Activated T-helper 1 cell treated with anti-CD3 and anti-CD28 coated beads, Interleukin-12 subunit alpha, Interleukin-12 subunit beta, Interleukin-2, Interleukin-4 antibody, amounts not matched to agents 30 ng/mL and 10 ng/mL and 1 ng/mL, durations not matched to agents 14 hours and 24 hours and 36 hours (primary cell): ENCODE data around the gene SGIP1. TPM values are rescaled to one million over a fixed set of nuclear protein-coding genes. Genes with fewer than 3 reads are reported as not detected.

Experiments used
- DNase-seq: peaks from one replicate; pipeline ENCODE4 v3.0.0; 2021; ENCODE audit warnings: low spot score
- H3K27ac Mint-ChIP-seq: one replicate; pipeline ENCODE4 v1.8.0; 2021; ENCODE audit warnings: mild to moderate bottlenecking, mixed read lengths
- H3K27me3 Mint-ChIP-seq: one replicate; pipeline ENCODE4 v1.8.0; 2022; ENCODE audit warnings: mild to moderate bottlenecking, moderate library complexity, mixed read lengths; ENCODE audit not compliant: insufficient read depth
- H3K36me3 Mint-ChIP-seq: one replicate; pipeline ENCODE4 v1.8.0; 2021; ENCODE audit warnings: low read depth, mixed read lengths
- H3K4me1 Mint-ChIP-seq: one replicate; pipeline ENCODE4 v1.8.0; 2021; ENCODE audit warnings: low read depth, mixed read lengths
- H3K4me3 Mint-ChIP-seq: one replicate; pipeline ENCODE4 v1.8.0; 2021; ENCODE audit warnings: mild to moderate bottlenecking, moderate library complexity, mixed read lengths
- H3K9me3 Mint-ChIP-seq: one replicate; pipeline ENCODE4 v1.8.0; 2021; ENCODE audit warnings: mixed read lengths
- intact Hi-C: fragments of 100-400 bp; cut with micrococcal nuclease; formaldehyde crosslinking; loops from one replicate; pipeline ENCODE4 v1.15.1; 2024
- total RNA-seq: library from RNA; stranded (reverse); gene quantifications from 2 replicates; pipeline ENCODE4 v1.2.3, GENCODE V29; 2022

SGIP1 gene
- total RNA-seq, 1 donor from 2014 or later, result not detected

DNA sequence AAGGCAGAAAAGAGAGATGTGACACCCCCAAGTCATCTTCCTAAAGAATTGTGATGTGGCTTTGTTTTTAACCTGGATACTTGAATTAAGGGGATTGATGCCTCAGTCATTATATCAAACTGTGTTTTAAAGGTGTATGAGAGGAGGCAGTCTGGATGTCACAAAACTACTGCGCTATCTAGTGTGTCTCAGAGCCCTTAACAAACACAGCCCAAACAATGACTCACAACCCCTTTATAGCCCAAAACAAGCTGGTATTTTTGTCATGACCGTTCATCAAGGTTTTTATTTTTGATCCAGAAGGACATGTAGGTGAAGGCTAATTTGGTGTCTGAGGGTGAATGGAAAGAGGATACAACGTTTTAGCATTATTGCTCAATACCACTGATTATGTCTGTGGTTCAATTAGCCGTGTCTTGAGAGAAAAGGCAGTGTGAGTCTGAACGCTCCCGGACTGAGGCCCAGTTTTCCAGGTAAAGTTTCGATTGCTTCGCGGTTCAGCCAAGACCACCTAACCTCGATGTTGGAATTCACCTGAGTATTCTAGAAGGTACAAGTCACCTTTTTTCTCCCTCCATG, 71.6 kb downstream of the SGIP1 start:
- Mint-ChIP-seq H3K4me3 (no peak overlapping the region), H3K4me1 (no peaks in the 10 kb centered on the region), H3K36me3 (no peaks in the 10 kb centered on the region), H3K9me3 (no peaks in the 10 kb centered on the region), H3K27ac (no peak overlapping the region), H3K27me3 (peaks cover 5% of the 10 kb centered on the region)
- intact Hi-C loops, result no loop called here
- DNase-seq, result no peak

DNA sequence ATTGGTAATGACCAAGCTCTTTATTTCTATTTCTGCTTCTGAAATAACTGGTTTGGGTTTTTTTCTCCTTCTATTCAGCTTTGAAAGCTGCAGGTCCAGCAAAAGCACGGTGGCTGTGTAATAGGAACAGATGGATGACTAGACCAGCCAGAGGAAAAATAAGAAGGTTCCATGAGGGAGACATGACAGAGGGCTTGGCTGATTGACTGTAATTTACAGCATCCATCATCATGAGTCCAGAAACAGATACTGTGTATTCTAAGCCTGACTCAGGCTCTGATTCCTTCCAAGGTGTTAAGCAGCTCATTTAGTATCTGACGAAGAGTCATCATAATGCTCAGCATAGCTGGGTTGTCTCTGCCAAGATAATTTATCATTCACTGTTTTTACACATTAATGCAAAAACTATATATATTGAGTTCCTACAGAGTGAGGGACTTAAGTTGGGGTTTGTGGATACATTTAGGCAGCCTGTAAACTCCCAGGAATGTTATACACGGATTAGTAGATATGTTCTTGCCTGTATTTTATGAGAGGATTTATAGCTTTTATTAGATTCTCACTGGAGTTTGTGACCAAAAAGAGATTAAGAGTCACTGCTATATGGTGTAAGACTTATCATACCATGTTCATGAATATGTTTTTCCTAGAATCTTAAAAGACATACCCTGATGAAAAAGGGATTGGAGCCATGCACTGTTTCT, 72.6 kb downstream of the SGIP1 start:
- Mint-ChIP-seq H3K27ac (no peak overlapping the region), H3K4me1 (no peaks in the 10 kb centered on the region), H3K27me3 (peaks cover 9% of the 10 kb centered on the region), H3K4me3 (no peak overlapping the region), H3K36me3 (no peaks in the 10 kb centered on the region), H3K9me3 (no peaks in the 10 kb centered on the region)
- intact Hi-C loops, result no loop called here
- no peak for DNase-seq

DNA sequence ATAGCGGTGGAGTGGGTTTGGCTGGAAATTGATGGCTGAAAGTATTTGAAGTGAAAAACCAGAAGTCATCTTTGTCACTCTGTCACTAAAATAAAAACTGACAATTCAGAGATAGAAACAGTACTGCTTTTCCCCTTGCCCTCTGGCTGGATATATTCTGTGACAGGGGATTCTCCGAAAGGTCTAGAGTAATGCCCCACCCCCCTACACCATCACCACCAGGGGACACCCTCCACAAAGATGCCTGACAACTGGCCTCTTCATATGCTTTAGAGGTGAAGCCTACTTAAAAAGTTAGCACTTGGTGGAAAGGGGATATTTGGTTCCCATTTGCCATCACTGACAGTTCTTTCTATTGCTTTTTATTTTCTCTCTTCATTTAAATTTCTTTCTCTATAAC, 73.5 kb downstream of the SGIP1 start:
- Mint-ChIP-seq H3K36me3 (no peaks in the 10 kb centered on the region), H3K27ac (no peak overlapping the region), H3K4me3 (no peak overlapping the region), H3K27me3 (peaks cover 7% of the 10 kb centered on the region), H3K9me3 (no peaks in the 10 kb centered on the region), H3K4me1 (no peaks in the 10 kb centered on the region)
- intact Hi-C loops, result no loop called here
- DNase-seq, result no peak

DNA sequence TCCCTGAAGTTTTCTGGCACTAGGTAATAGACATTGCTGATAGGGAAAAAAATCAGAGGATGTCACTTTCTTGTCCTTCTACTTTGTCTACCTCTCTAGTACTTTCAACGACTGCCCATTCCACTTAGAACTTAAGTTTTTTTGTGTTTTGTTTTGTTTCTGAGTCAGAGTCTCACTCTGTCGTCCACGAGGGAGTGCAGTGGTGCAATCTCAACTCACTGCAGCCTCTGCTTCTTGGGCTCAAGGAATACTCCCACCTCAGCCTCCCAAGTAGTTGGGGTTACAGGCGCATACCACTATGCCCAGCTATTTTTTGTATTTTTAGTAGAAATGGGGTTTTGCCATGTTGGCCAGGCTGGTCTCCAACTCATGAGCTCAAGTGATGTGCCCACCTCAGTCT, 79.2 kb downstream of the SGIP1 start:
- Mint-ChIP-seq H3K27me3 (peaks cover 9% of the 10 kb centered on the region), H3K36me3 (no peaks in the 10 kb centered on the region), H3K4me1 (no peaks in the 10 kb centered on the region), H3K9me3 (no peaks in the 10 kb centered on the region), H3K27ac (no peak overlapping the region), H3K4me3 (no peak overlapping the region)
- intact Hi-C loops, result no loop called here
- DNase-seq, result no peak

DNA sequence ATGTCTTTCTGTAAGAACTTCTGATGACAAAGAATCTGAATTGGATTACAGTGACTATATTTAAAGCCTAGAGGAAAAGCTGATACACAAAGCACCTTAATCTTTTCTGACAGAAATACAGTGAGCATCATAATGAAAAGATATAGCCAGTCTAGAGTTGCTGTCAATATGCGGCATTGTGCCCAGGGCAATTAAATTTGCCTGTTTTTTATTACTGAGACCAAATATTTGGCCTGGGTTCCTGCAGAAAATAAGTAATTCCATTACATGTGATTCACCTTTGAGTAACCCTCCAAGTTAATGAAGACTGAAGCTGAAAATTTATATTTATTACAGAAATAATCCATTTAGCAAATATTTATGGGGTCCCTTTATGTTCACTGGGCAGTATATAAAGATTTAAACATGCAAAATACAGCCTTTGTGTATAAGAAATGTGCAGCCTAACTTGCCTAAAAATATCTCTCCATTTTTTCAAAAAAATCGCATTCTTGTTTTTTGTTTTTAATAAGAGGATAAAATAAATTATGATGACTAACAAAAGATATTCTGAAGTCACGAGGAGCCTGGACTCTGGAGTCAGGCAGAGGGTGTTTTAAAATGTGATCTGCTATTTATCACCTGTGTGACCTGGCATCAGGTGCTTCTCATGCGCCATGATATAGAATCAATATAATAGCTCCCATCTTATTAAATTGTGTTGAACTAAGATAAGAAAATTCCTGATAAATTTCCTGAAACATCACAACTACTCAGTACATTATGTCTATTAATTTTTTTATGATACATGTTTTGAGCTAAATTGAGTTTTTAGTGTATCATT, 83.6 kb downstream of the SGIP1 start:
- Mint-ChIP-seq H3K9me3 (peaks cover 2% of the 10 kb centered on the region), H3K36me3 (no peaks in the 10 kb centered on the region), H3K27ac (no peak overlapping the region), H3K4me1 (no peaks in the 10 kb centered on the region), H3K27me3 (peaks cover 2% of the 10 kb centered on the region), H3K4me3 (no peak overlapping the region)
- no peak for DNase-seq
- intact Hi-C loops, result no loop called here

DNA sequence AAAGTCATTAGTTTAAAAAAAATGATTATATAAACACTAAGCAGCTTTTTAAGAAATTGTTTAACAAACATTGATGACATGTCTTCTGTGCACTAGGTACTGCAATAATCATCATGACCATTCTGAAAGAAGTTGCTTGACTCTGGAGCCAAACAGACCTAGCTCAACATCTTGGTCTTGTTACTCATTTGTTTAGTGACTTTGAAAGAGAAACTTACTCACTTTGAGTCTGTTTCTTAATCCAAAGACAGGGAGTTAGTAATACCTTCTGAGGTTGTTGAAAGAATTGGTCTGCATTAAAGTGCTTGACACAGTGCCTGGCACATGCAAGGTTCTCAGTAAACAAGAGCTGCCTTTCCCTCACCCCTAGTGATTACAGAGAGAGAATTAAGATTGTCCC, 84.4 kb downstream of the SGIP1 start:
- intact Hi-C loops, result no loop called here
- no peak overlapping the region for H3K4me3 Mint-ChIP-seq
- DNase-seq, result no peak
- H3K27ac Mint-ChIP-seq, result no peak overlapping the region
- no peaks in the 10 kb centered on the region for H3K27me3 Mint-ChIP-seq
- H3K4me1 Mint-ChIP-seq, result no peaks in the 10 kb centered on the region
- no peaks in the 10 kb centered on the region for H3K36me3 Mint-ChIP-seq
- H3K9me3 Mint-ChIP-seq, result peaks cover 2% of the 10 kb centered on the region

DNA sequence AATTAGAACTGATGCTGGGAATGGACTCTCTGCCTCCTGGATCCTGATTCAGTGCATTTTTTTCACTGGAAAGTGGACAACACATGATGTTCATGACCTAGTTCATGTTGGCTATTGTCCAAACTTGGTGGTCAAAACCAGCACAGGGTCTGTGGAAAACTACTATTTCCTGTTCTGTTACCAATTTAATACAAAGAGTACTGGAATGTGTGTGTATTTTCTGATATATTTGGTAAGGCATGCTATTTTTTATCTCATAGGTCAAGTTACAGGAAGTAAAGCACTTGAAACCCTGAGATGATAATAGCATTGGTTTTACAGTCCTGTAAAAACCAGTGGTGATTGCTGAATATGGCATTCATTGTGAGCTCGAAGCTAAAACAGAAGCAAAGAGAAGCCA, 89.9 kb downstream of the SGIP1 start:
- H3K36me3 Mint-ChIP-seq, result no peaks in the 10 kb centered on the region
- peaks cover 5% of the 10 kb centered on the region for H3K4me1 Mint-ChIP-seq
- H3K4me3 Mint-ChIP-seq, result no peak overlapping the region
- intact Hi-C loops, result loop anchor here (10.0 kb wide), 1 partner anchor 379 kb away; no protein-coding TSS in a partner anchor
- H3K27me3 Mint-ChIP-seq, result no peaks in the 10 kb centered on the region
- DNase-seq, result no peak
- peak overlapping the region; percentile 24 for H3K27ac Mint-ChIP-seq
- peaks cover 2% of the 10 kb centered on the region for H3K9me3 Mint-ChIP-seq

DNA sequence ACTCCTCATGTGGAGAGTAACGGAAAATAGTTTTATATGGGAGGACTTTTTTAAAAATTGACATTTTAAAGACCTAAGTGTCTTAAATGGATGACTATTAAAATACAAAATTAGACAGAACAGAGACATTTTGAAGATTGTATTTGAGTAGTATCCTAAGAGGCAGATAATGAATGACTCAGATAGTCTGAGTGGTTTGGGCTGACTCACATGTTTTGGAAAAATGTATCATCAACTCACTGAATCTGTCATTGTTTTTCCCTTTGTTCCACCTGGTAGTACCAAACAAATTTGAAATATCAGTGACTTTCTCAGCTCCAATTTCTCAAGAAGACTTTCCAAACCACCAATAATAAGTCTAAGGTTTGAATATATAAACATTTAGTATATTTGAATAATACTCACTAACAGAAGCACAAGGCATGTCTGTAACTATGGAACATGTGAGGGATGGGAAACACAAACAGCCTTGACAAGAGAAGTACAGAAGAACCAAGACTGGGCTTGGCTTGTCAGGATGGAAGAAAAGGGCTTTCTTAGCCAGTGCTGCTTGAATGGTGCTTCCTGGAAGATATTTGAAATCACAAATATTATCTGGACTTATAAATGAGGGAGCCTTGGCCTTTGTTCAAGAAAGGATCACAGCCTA, 90.6 kb downstream of the SGIP1 start:
- Mint-ChIP-seq H3K4me1 (peaks cover 5% of the 10 kb centered on the region), H3K9me3 (peaks cover 2% of the 10 kb centered on the region), H3K36me3 (no peaks in the 10 kb centered on the region), H3K27ac (peak overlapping the region; percentile 66), H3K4me3 (no peak overlapping the region), H3K27me3 (no peaks in the 10 kb centered on the region)
- intact Hi-C loops, result loop anchor here (10.0 kb wide), 1 partner anchor 380 kb away; no protein-coding TSS in a partner anchor
- no peak for DNase-seq

DNA sequence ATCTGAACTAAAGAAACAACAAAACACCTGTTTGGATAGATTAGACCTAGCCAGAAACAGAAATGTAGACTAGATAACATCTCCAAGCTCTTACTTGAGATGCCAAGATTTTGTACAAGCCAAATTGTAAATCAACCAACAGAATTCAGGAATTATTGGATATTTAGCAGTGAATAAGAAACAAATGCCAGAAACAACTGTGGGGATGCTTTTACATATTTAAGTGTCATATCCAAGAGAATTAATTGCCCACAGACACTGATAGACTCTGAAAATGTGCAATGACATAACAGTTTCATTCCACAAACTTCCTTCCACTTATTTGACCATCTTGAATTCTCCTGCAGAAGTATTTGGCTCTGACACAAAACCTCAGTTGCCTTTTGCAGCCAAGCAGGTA, 92.3 kb downstream of the SGIP1 start:
- intact Hi-C loops, result loop anchor here (10.0 kb wide), 1 partner anchor 381 kb away; no protein-coding TSS in a partner anchor
- H3K27me3 Mint-ChIP-seq, result no peaks in the 10 kb centered on the region
- no peaks in the 10 kb centered on the region for H3K9me3 Mint-ChIP-seq
- peaks cover 5% of the 10 kb centered on the region for H3K4me1 Mint-ChIP-seq
- DNase-seq, result no peak
- no peaks in the 10 kb centered on the region for H3K36me3 Mint-ChIP-seq
- no peak overlapping the region for H3K4me3 Mint-ChIP-seq
- no peak overlapping the region for H3K27ac Mint-ChIP-seq

DNA sequence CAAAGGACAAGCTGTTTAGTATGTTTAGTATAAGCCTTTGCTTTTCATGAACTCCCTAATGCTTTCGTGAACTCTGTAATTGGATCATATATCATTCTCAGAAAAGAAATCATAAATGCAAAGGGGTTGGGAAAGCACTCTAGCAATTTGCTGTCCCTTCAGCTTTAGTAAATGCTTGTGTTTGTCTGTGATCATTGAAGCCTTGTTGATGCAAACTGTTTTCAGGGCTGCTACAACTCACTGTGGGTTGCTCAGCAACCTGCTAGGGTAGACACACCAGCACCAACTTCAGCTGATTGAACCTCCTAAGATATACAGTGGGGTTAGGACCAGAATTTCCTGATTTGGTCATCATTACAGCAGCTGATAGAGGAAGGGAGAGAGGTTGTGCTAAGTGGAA, 95.0 kb downstream of the SGIP1 start:
- intact Hi-C loops, result loop anchor here (10.0 kb wide), 1 partner anchor 384 kb away; no protein-coding TSS in a partner anchor
- no peak overlapping the region for H3K4me3 Mint-ChIP-seq

DNA sequence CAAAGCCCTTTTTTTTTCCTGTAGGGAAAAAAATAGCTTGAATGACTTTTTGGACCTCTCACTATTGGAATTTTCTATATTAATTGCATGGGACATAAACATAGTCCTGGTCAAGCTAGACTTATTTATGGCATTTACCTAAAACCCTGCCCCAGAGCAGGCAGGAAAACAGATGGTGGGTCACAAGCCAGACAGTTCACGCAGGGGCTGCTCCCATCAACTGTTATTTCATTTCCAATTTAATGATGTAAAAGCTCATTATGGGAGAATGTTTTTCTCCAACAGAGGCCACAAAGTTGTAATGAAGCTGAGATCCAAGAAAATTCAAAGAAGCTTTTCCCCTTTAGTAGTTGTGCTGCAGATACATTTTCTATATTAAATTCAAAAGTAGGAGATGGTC, 99.2 kb downstream of the SGIP1 start:
- Mint-ChIP-seq H3K36me3 (no peaks in the 10 kb centered on the region), H3K27ac (no peak overlapping the region), H3K9me3 (no peaks in the 10 kb centered on the region), H3K27me3 (peaks cover 4% of the 10 kb centered on the region), H3K4me3 (no peak overlapping the region), H3K4me1 (no peaks in the 10 kb centered on the region)
- no peak for DNase-seq
- intact Hi-C loops, result no loop called here

More for the DNA sequence above, 95.0 kb downstream of the SGIP1 start:
- no peaks in the 10 kb centered on the region for H3K36me3 Mint-ChIP-seq
- no peaks in the 10 kb centered on the region for H3K9me3 Mint-ChIP-seq
- no peak for DNase-seq
- no peak overlapping the region for H3K27ac Mint-ChIP-seq
- no peaks in the 10 kb centered on the region for H3K27me3 Mint-ChIP-seq
- peaks cover 5% of the 10 kb centered on the region for H3K4me1 Mint-ChIP-seq

DNA sequence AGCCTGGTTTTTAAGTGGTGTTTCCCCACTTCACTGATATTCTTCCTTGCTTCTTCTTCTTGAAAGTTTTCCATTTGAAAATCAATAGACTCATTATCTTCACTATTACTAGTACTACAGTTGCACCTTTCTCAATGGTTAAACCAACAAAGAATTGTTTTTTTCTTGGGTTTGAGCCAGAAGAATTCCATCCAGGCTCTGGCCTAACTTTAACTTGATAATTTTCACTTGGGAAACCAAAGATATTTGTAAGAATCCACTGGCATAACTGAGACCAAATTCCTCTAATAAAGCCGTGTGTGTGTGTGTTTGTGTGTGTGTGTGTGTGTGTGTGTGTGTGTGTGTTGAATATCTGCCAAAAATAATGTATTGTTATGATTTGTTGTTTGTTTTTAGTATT, 103.2 kb downstream of the SGIP1 start:
- DNase-seq, result no peak
- H3K27ac Mint-ChIP-seq, result no peak overlapping the region
- no peaks in the 10 kb centered on the region for H3K9me3 Mint-ChIP-seq
- intact Hi-C loops, result no loop called here
- no peaks in the 10 kb centered on the region for H3K4me1 Mint-ChIP-seq
- no peaks in the 10 kb centered on the region for H3K36me3 Mint-ChIP-seq
- H3K27me3 Mint-ChIP-seq, result peaks cover 7% of the 10 kb centered on the region
- H3K4me3 Mint-ChIP-seq, result no peak overlapping the region
